ENCODE results near the gene MYL12B. TPM values are rescaled to one million over a fixed set of nuclear protein-coding genes. Genes with fewer than 3 reads are reported as not detected.

The MYL12B gene
- total RNA-seq, 4 donors from 2014 or later: 362 to 430 (median 386) TPM

DNA sequence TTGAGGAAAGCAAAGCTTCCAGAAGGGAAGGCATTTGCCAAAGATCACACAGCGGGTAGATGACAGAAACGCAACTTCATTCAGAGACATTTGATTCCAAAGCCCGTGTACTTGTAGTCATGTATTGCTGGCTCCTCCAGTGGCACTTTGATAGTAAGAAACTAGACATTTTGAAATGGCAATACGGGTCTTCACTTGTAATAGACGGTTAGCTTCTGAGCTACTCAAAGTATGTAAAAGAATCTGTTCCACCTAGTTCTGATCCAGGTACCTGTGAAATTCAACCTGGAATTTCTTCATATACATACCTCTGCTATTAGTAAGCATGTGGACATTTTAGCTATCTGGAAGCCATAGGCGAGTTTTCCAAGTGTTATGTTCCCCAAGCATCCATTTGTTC is 40.4 kb upstream of the MYL12B start:
- no peak for DNase-seq
- 81 to 86% methylated on average over 6 of the region's 6 CpGs for WGBS, 2 donors
- H3K36me3 ChIP-seq: no peaks in the 10 kb centered on the region

DNA sequence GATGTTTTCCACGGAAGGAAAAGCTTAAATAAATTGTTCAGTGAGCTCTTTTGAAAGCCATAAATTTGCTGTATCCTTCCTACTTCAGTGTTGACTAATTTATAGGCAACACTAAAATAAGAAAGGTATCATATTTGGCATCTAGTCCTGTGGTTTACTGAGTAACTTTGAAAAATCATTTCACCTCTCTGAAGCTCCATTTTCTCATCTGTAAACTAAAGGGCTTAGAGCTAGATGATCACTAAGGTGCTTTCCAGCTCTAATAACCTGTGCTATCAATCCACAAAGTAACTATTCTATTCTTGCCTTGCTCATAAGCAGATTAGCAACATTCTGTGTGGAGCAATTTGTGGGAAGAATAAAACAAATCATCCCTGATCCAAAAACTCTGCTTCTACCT is 38.6 kb upstream of the MYL12B start:
- no peak overlapping the region for H3K4me3 ChIP-seq
- no peaks in the 10 kb centered on the region for H3K27me3 ChIP-seq
- WGBS, 2 donors: 65 to 71% methylated on average over 1 of the region's 1 CpG
- TF ChIP-seq, protein P1, sequence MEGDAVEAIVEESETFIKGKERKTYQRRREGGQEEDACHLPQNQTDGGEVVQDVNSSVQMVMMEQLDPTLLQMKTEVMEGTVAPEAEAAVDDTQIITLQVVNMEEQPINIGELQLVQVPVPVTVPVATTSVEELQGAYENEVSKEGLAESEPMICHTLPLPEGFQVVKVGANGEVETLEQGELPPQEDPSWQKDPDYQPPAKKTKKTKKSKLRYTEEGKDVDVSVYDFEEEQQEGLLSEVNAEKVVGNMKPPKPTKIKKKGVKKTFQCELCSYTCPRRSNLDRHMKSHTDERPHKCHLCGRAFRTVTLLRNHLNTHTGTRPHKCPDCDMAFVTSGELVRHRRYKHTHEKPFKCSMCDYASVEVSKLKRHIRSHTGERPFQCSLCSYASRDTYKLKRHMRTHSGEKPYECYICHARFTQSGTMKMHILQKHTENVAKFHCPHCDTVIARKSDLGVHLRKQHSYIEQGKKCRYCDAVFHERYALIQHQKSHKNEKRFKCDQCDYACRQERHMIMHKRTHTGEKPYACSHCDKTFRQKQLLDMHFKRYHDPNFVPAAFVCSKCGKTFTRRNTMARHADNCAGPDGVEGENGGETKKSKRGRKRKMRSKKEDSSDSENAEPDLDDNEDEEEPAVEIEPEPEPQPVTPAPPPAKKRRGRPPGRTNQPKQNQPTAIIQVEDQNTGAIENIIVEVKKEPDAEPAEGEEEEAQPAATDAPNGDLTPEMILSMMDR (IDR thresholded peaks at IDR 0.05): no peak
- TF ChIP-seq POLR2A (IDR thresholded peaks at IDR 0.05): no peak
- H3K27ac ChIP-seq: no peak overlapping the region
- no peaks in the 10 kb centered on the region for H3K36me3 ChIP-seq
- H3K9me3 ChIP-seq: no peaks in the 10 kb centered on the region
- H3K4me1 ChIP-seq: no peaks in the 10 kb centered on the region
- intact Hi-C loops (cut with DNase I): no loop called here
- no peak for DNase-seq

More for the DNA sequence above, 40.4 kb upstream of the MYL12B start:
- Histone ChIP-seq H3K9me3 (no peaks in the 10 kb centered on the region), H3K4me1 (peaks cover 0 to 12% (median 4%) of the 10 kb centered on the region in 3 donors), H3K4me3 (no peak overlapping the region), H3K27me3 (no peaks in the 10 kb centered on the region), H3K27ac (no peak overlapping the region)
- intact Hi-C loops (cut with DNase I): no loop called here
- TF ChIP-seq, protein P1 (IDR thresholded peaks at IDR 0.05): no peak

DNA sequence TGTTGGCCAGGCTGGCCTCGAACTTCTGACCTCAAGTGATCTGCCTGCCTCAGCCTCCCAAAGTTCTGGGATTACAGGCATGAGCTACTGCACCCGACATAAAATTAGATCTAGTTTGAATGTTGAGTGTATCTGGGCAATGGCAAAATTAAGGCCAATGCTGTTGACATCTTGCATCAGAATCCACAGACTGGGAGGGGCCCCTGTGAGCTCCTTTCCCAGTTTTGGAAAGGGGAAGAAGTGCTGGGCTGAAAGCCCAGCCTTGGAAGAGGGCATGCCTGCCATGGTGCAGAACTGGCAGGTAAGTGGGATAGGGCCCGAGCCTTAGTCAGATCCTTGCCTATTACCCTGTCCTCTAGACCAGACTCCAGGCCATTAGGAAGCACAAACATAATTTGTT is 37.7 kb upstream of the MYL12B start:
- DNase-seq: no peak
- no peak overlapping the region for H3K4me3 ChIP-seq
- H3K36me3 ChIP-seq: no peaks in the 10 kb centered on the region
- TF ChIP-seq POLR2A (IDR thresholded peaks at IDR 0.05): no peak
- TF ChIP-seq, protein P1 (IDR thresholded peaks at IDR 0.05): no peak
- no peak overlapping the region for H3K27ac ChIP-seq
- intact Hi-C loops (cut with DNase I): no loop called here
- H3K4me1 ChIP-seq: no peaks in the 10 kb centered on the region
- no peaks in the 10 kb centered on the region for H3K27me3 ChIP-seq
- no peaks in the 10 kb centered on the region for H3K9me3 ChIP-seq
- whole genome bisulfite sequencing, 2 donors: 83 to 87% methylated on average over 2 to 3 of the region's 3 CpGs

GRCh38 chr18:3225588-3225987 is 36.3 kb upstream of the MYL12B start:
- no peaks in the 10 kb centered on the region for H3K27me3 ChIP-seq
- intact Hi-C loops (cut with DNase I): no loop called here
- H3K36me3 ChIP-seq: no peaks in the 10 kb centered on the region
- WGBS, 2 donors: 83 to 86% methylated on average over 3 of the region's 3 CpGs
- no peaks in the 10 kb centered on the region for H3K9me3 ChIP-seq
- DNase-seq: no peak
- no peak overlapping the region for H3K4me3 ChIP-seq
- H3K4me1 ChIP-seq: peaks cover 0 to 3% (median 0%) of the 10 kb centered on the region in 3 donors
- no peak overlapping the region for H3K27ac ChIP-seq
- TF ChIP-seq, protein P1 (IDR thresholded peaks at IDR 0.05): no peak
- TF ChIP-seq POLR2A (IDR thresholded peaks at IDR 0.05): no peak

GRCh38 chr18:3226048-3226447 is 35.9 kb upstream of the MYL12B start:
- no peaks in the 10 kb centered on the region for H3K36me3 ChIP-seq
- WGBS, 2 donors: 94% methylated on average over 6 of the region's 6 CpGs
- no peak overlapping the region for H3K27ac ChIP-seq
- DNase-seq: no peak
- TF ChIP-seq, protein P1 (IDR thresholded peaks at IDR 0.05): no peak
- H3K27me3 ChIP-seq: no peaks in the 10 kb centered on the region
- H3K4me3 ChIP-seq: no peak overlapping the region
- intact Hi-C loops (cut with DNase I): no loop called here
- peaks cover 0 to 5% (median 0%) of the 10 kb centered on the region in 3 donors for H3K4me1 ChIP-seq
- H3K9me3 ChIP-seq: no peaks in the 10 kb centered on the region
